GM12873 (cell line): Measurements from ENCODE around the gene ATF7IP2.

ENCODE experiments used
- CTCF ChIP-seq: IDR thresholded peaks from 2 replicates; pipeline ENCODE4 v1.5.1; 2012; ENCODE audit warnings: low read depth, mild to moderate bottlenecking, moderate library complexity, low read length, control low read depth; ENCODE audit not compliant: insufficient read depth; ENCODE audit errors: missing control alignments

ATF7IP2 gene

GRCh38 chr16:10494343-10495030, 108.6 kb downstream of the ATF7IP2 start:
- no peak for TF ChIP-seq CTCF

- no peak for TF ChIP-seq CTCF
Measured at GRCh38 chr16:10495031-10495345, 109.1 kb downstream of the ATF7IP2 start.

GRCh38 chr16:10497132-10498101, 111.6 kb downstream of the ATF7IP2 start:
- TF ChIP-seq CTCF = no peak

GRCh38 chr16:10500582-10500981, 114.7 kb downstream of the ATF7IP2 start:
- TF ChIP-seq CTCF = no peak

GRCh38 chr16:10501016-10501607, 115.3 kb downstream of the ATF7IP2 start:
- peak; percentile 27 for TF ChIP-seq CTCF

- TF ChIP-seq CTCF = no peak
Measured at GRCh38 chr16:10502776-10503175, 116.9 kb downstream of the ATF7IP2 start.

- TF ChIP-seq CTCF = no peak
Measured at GRCh38 chr16:10504404-10504885, 118.6 kb downstream of the ATF7IP2 start.
